Retinal pigment epithelial cell (primary cell): ENCODE measurements around the gene HOXA11.

Experiments used
- DNase-seq: peaks from one replicate; pipeline ENCODE4 v3.0.0-alpha.2; 2010; ENCODE audit warnings: low read depth
- H3K4me3 ChIP-seq: 2 replicates; pipeline ENCODE4 v1.5.1; 2011; ENCODE audit warnings: mild to moderate bottlenecking, low read length, control low read depth, moderate library complexity
- TF ChIP-seq, protein P1 (sequence below): conservative IDR thresholded peaks from 2 replicates; pipeline ENCODE4 v1.5.1; 2011; ENCODE audit warnings: low read depth, low read length, control low read depth, inconsistent platforms

Gene HOXA11

DNA sequence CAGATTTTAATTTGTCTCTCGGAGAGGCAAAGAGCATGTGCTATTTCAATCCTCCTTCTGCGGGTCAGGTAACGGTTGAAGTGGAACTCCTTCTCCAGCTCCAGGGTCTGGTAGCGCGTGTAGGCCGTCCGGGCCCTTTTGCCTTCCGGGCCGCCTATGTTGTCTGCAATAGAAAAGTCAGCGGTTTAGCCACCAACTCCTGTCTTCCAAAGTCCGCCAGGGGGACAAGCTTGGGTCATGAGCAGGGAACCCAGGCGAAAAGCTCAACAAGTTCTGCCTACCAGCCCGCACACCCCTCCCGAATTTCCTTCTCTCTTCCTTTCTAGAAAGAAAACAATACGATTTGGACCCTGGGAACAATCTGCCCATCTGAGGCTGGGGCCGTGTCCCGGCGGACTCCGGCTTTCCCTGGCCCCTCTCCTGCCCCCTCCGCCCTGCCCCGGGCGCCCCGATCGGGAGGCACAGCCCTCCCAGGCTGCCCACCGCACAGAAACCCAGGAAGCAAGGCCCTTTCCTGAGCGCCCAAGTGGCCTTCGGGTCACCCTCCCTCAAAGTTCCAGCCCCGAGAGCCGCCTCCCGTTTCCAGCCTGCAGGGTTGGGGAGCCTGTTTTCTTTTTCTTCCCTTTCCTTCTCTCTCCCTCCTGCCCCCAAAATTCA is 43.0 kb downstream of the HOXA11 start:
- no peak for DNase-seq
- TF ChIP-seq, protein P1, sequence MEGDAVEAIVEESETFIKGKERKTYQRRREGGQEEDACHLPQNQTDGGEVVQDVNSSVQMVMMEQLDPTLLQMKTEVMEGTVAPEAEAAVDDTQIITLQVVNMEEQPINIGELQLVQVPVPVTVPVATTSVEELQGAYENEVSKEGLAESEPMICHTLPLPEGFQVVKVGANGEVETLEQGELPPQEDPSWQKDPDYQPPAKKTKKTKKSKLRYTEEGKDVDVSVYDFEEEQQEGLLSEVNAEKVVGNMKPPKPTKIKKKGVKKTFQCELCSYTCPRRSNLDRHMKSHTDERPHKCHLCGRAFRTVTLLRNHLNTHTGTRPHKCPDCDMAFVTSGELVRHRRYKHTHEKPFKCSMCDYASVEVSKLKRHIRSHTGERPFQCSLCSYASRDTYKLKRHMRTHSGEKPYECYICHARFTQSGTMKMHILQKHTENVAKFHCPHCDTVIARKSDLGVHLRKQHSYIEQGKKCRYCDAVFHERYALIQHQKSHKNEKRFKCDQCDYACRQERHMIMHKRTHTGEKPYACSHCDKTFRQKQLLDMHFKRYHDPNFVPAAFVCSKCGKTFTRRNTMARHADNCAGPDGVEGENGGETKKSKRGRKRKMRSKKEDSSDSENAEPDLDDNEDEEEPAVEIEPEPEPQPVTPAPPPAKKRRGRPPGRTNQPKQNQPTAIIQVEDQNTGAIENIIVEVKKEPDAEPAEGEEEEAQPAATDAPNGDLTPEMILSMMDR, result no peak
- H3K4me3 ChIP-seq, result no peak overlapping the region

DNA sequence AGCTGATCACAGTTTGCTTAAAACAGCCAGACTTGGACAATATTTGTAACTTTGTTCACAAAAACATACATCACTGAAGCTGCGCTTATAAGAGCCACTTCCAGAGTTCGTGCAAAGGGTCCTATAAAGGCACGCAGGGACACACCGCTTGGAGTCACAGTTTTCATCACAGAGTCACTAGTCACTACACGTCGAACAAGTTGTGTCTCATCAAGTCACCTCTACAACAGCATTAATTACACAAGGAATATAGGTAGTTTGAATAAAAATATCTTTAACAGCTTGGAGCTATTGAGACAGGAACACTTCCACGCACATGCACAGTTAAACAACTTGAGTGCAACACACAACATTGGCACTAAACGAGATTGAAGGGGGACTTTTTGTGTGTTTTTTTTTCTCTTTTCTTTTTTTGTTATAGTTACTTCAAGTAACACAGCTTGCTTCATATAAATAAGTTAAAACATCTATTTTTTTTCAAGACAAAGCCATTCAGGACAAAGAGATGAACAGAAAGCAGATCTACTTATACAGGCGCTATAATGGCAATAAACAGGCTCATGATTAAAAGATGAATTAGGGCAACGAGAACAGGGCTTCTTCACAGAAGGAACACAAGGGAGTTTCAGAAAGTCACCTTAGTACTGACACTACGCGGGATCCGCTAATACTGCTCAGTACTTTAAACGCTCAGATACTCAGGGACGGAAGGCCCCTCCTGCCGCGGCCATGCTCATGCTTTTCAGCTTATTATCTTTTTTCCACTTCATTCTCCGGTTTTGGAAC is 43.7 kb downstream of the HOXA11 start:
- TF ChIP-seq, protein P1, result no peak
- H3K4me3 ChIP-seq, result no peak overlapping the region
- no peak for DNase-seq

GRCh38 chr7:27140126-27140857 is 44.7 kb downstream of the HOXA11 start:
- TF ChIP-seq, protein P1, result no peak
- no peak overlapping the region for H3K4me3 ChIP-seq
- no peak for DNase-seq

- no peak overlapping the region for H3K4me3 ChIP-seq
- DNase-seq, result no peak
- TF ChIP-seq, protein P1, result no peak
Observed at GRCh38 chr7:27139334-27140125, 45.5 kb downstream of the HOXA11 start.

DNA sequence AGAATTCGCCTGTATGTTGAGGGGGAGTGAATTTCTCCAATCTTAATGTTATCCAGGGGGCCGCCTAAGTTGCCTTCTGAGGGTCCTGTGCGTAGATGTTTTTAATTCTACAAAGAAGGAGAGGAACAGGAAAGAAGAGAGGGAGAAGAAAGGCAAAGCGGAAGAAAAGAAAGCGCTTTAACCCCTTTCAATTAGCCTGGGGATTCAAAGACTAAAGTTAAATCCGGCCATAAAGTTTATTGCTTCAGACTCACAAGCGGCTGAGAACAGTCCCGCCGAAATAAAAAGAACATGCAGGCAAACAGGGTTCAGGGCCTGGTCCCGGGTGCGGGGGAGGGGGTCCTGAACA is 46.1 kb downstream of the HOXA11 start:
- TF ChIP-seq, protein P1, result no peak
- no peak overlapping the region for H3K4me3 ChIP-seq
- no peak for DNase-seq

DNA sequence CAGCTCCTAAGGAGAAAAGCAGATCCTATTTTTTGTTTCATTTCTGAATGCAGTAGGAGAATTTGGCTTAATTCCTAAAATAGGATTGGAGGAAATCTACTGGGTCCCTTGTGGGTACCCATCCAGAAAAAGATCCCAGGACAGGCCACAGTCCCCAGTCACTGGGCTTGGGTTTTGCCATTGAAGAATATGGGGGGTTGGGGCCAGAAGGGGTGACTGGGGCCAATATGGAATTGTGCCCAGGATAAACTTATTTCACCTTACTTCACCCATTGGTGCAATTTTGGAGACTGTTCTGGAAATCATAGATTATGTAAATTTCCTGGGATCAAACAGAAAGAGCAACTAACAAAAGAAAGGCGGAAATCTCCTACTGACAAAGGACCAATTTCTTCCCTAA is 46.6 kb downstream of the HOXA11 start:
- TF ChIP-seq, protein P1, result no peak
- H3K4me3 ChIP-seq, result no peak overlapping the region
- DNase-seq, result no peak
